ENCODE measurements around the gene DYRK4.

- TF ChIP-seq, protein P1, sequence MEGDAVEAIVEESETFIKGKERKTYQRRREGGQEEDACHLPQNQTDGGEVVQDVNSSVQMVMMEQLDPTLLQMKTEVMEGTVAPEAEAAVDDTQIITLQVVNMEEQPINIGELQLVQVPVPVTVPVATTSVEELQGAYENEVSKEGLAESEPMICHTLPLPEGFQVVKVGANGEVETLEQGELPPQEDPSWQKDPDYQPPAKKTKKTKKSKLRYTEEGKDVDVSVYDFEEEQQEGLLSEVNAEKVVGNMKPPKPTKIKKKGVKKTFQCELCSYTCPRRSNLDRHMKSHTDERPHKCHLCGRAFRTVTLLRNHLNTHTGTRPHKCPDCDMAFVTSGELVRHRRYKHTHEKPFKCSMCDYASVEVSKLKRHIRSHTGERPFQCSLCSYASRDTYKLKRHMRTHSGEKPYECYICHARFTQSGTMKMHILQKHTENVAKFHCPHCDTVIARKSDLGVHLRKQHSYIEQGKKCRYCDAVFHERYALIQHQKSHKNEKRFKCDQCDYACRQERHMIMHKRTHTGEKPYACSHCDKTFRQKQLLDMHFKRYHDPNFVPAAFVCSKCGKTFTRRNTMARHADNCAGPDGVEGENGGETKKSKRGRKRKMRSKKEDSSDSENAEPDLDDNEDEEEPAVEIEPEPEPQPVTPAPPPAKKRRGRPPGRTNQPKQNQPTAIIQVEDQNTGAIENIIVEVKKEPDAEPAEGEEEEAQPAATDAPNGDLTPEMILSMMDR (conservative IDR thresholded peaks at IDR 0.05; ENCODE audit: low read depth, low read length): no peak
- TF ChIP-seq EZH2 (IDR thresholded peaks at IDR 0.05; ENCODE audit: borderline replicate concordance, low read depth, low read length, poor library complexity, severe bottlenecking): no peak
These were observed 47.1 kb downstream of the DYRK4 start for GRCh38 chr12:4609071-4609470.
